Measurements from ENCODE around the gene ERVK3-1.

ERVK3-1 gene

GRCh38 chr19:58364146-58364545 is 59.0 kb downstream of the ERVK3-1 start:
- no peak for DNase-seq (ENCODE audit: low spot score)

Data from hematopoietic multipotent progenitor cell treated with erythropoietin and hydrocortisone succinate and interleukin-3 and kit ligand, for 15 days (in vitro differentiated cells).